WTC11 (cell line): ENCODE data around the gene SDHA. TPM values are rescaled to one million over a fixed set of nuclear protein-coding genes. Genes with fewer than 3 reads are reported as not detected.
"Not testable (repeated sequence)": the region's sequence is repeated elsewhere in the genome, so short reads cannot be mapped to it uniquely, and the experiment has no call there.

Source experiments
- ATAC-seq: fragments of 200-7000 bp; cut with Tn5 transposase; 2 replicates; pipeline ENCODE4 v1.10.0; 2021; ENCODE audit warnings: mild to moderate bottlenecking, moderate library complexity
- CTCF ChIA-PET: fragments of 300-600 bp; sonication (Branson Sonifier 250); formaldehyde crosslinking; loops from one replicate; lab custom pipeline; 2021; ENCODE audit warnings: antibody characterized with exemption; lab: Charles Lee
- POLR2A ChIA-PET: fragments of 350-600 bp; sonication (Branson Sonifier 250); formaldehyde crosslinking; loops from one replicate; lab custom pipeline; 2021; ENCODE audit warnings: antibody characterized with exemption; lab: Charles Lee
- DNase-seq: peaks from one replicate; pipeline ENCODE4 v3.0.0; 2021; ENCODE audit warnings: low spot score
- H3K27ac Mint-ChIP-seq: 2 replicates; pipeline ENCODE4 v1.8.0; 2021; ENCODE audit warnings: mixed read lengths
- H3K27me3 Mint-ChIP-seq: 2 replicates; pipeline ENCODE4 v1.8.0; 2021; ENCODE audit warnings: low read depth, mild to moderate bottlenecking, moderate library complexity, mixed read lengths
- H3K36me3 Mint-ChIP-seq: 2 replicates; pipeline ENCODE4 v1.8.0; 2021; ENCODE audit warnings: mixed read lengths
- H3K4me1 Mint-ChIP-seq: 2 replicates; pipeline ENCODE4 v1.8.0; 2022; ENCODE audit warnings: mixed read lengths
- H3K4me3 Mint-ChIP-seq: 2 replicates; pipeline ENCODE4 v1.8.0; 2021; ENCODE audit warnings: mild to moderate bottlenecking, moderate library complexity, mixed read lengths
- H3K9me3 Mint-ChIP-seq: 2 replicates; pipeline ENCODE4 v1.8.0; 2021; ENCODE audit warnings: mixed read lengths
- CBFB ChIP-seq: sonication (generic); formaldehyde crosslinking; IDR thresholded peaks from 2 replicates; pipeline ENCODE4 v1.8.1; 2022; ENCODE audit warnings: mild to moderate bottlenecking, low read depth, missing genetic modification reagents
- ETV6 ChIP-seq: sonication (generic); formaldehyde crosslinking; IDR thresholded peaks from 2 replicates; pipeline ENCODE4 v1.8.1; 2022; ENCODE audit warnings: mild to moderate bottlenecking, missing genetic modification reagents
- NFATC4 ChIP-seq: fragments of 250-450 bp; sonication (Bioruptor Pico); IDR thresholded peaks from 2 replicates; pipeline ENCODE4 v1.9.0; 2021; ENCODE audit warnings: mild to moderate bottlenecking
- NFYB ChIP-seq: sonication (generic); formaldehyde crosslinking; conservative IDR thresholded peaks from 2 replicates; pipeline ENCODE4 v1.8.0; 2022; ENCODE audit warnings: low read depth, missing genetic modification reagents
- NR1H2 ChIP-seq: sonication (generic); formaldehyde crosslinking; IDR thresholded peaks from 2 replicates; pipeline ENCODE4 v1.9.0; 2021; ENCODE audit warnings: mild to moderate bottlenecking, moderate library complexity, missing genetic modification reagents
- PRRX2 ChIP-seq: fragments of 250-450 bp; sonication (Bioruptor Pico); IDR thresholded peaks from 2 replicates; pipeline ENCODE4 v1.8.0; 2021; ENCODE audit warnings: mild to moderate bottlenecking
- RELA ChIP-seq: sonication (generic); formaldehyde crosslinking; IDR thresholded peaks from 2 replicates; pipeline ENCODE4 v1.8.1; 2022; ENCODE audit warnings: missing genetic modification reagents, mild to moderate bottlenecking, borderline replicate concordance
- RORB ChIP-seq: fragments of 250-450 bp; sonication (Bioruptor Pico); IDR thresholded peaks from 2 replicates; pipeline ENCODE4 v1.9.0; 2021; ENCODE audit warnings: mild to moderate bottlenecking
- SOX15 ChIP-seq: fragments of 250-450 bp; sonication (Bioruptor Pico); IDR thresholded peaks from 2 replicates; pipeline ENCODE4 v1.9.0; 2021; ENCODE audit warnings: mild to moderate bottlenecking
- SP1 ChIP-seq: sonication (generic); formaldehyde crosslinking; conservative IDR thresholded peaks from 2 replicates; pipeline ENCODE4 v1.8.1; 2022; ENCODE audit warnings: missing genetic modification reagents
- ZBTB21 ChIP-seq: sonication (generic); formaldehyde crosslinking; IDR thresholded peaks from 2 replicates; pipeline ENCODE4 v1.8.1; 2023; ENCODE audit warnings: mild to moderate bottlenecking, missing genetic modification reagents, borderline replicate concordance
- ZNF232 ChIP-seq: sonication (generic); formaldehyde crosslinking; IDR thresholded peaks from 2 replicates; pipeline ENCODE4 v1.8.0; 2022; ENCODE audit warnings: mild to moderate bottlenecking, missing genetic modification reagents
- ZNF263 ChIP-seq: sonication (generic); formaldehyde crosslinking; IDR thresholded peaks from 2 replicates; pipeline ENCODE4 v1.8.1; 2022; ENCODE audit warnings: low read depth, mild to moderate bottlenecking, moderate library complexity, missing genetic modification reagents
- ZNF396 ChIP-seq: fragments of 250-450 bp; sonication (Bioruptor Pico); IDR thresholded peaks from 2 replicates; pipeline ENCODE4 v1.8.0; 2021; ENCODE audit warnings: mild to moderate bottlenecking, moderate library complexity, borderline replicate concordance
- ZNF416 ChIP-seq: fragments of 250-450 bp; sonication (Bioruptor Pico); IDR thresholded peaks from 2 replicates; pipeline ENCODE4 v1.9.0; 2021; ENCODE audit warnings: mild to moderate bottlenecking, inconsistent platforms
- ZNF423 ChIP-seq: fragments of 250-450 bp; sonication (Bioruptor Pico); IDR thresholded peaks from 2 replicates; pipeline ENCODE4 v2.1.2; 2022; ENCODE audit warnings: mild to moderate bottlenecking, moderate library complexity
- total RNA-seq: library from RNA; stranded (reverse); gene quantifications from 3 replicates; pipeline ENCODE4 v1.2.3, GENCODE V29; 2021
- TF ChIP-seq, protein P1 (sequence below): sonication (generic); formaldehyde crosslinking; IDR thresholded peaks from 2 replicates; pipeline ENCODE4 v1.8.1; 2023; ENCODE audit warnings: mild to moderate bottlenecking, missing genetic modification reagents
- TF ChIP-seq, protein P2 (sequence below): sonication (generic); formaldehyde crosslinking; IDR thresholded peaks from 2 replicates; pipeline ENCODE4 v1.8.0; 2022; ENCODE audit warnings: missing genetic modification reagents
- TF ChIP-seq, protein P3 (sequence below): sonication (generic); formaldehyde crosslinking; IDR thresholded peaks from 2 replicates; pipeline ENCODE4 v1.8.1; 2022; ENCODE audit warnings: mild to moderate bottlenecking, missing genetic modification reagents, moderate library complexity, borderline replicate concordance
- TF ChIP-seq, protein P4 (sequence below): fragments of 200-600 bp; IDR thresholded peaks from 2 replicates; pipeline ENCODE4 v1.8.0; 2022; ENCODE audit warnings: antibody characterized with exemption
- TF ChIP-seq, protein P5 (sequence below): fragments of 250-450 bp; sonication (Bioruptor Pico); IDR thresholded peaks from 2 replicates; pipeline ENCODE4 v1.9.0; 2021; ENCODE audit warnings: mild to moderate bottlenecking
- TF ChIP-seq, protein P6 (sequence below): sonication (generic); formaldehyde crosslinking; IDR thresholded peaks from 2 replicates; pipeline ENCODE4 v1.8.0; 2023; ENCODE audit warnings: missing genetic modification reagents
- TF ChIP-seq, protein P7 (sequence below): sonication (generic); formaldehyde crosslinking; IDR thresholded peaks from 2 replicates; pipeline ENCODE4 v1.8.0; 2022; ENCODE audit warnings: mild to moderate bottlenecking, missing genetic modification reagents
- TF ChIP-seq, protein P8 (sequence below): fragments of 250-450 bp; sonication (Bioruptor Pico); IDR thresholded peaks from 2 replicates; pipeline ENCODE4 v1.9.0; 2021; ENCODE audit warnings: mild to moderate bottlenecking

Gene SDHA
- total RNA-seq, 1 experiment from 2014 or later: 145 TPM

DNA sequence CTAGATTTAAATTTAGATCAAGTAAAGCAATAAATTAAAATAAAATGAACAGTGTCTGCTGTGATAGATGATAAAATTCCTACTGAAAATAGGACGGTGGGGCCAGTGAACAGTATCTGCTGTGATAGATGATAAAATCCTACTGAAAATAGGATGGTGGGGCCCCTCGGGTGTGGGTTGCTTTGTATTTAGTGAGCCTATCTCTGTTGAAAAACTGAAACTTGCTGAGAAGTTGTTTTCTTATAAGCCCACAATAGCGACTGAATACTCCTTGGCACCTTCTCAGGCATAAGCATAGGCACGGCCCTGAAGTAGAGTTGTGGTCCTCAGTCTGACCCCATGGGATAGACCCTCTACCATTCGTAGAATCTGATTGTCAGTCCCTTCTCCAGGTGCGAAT is 5.7 kb downstream of the SDHA start (continued):
- TF ChIP-seq, protein P1, sequence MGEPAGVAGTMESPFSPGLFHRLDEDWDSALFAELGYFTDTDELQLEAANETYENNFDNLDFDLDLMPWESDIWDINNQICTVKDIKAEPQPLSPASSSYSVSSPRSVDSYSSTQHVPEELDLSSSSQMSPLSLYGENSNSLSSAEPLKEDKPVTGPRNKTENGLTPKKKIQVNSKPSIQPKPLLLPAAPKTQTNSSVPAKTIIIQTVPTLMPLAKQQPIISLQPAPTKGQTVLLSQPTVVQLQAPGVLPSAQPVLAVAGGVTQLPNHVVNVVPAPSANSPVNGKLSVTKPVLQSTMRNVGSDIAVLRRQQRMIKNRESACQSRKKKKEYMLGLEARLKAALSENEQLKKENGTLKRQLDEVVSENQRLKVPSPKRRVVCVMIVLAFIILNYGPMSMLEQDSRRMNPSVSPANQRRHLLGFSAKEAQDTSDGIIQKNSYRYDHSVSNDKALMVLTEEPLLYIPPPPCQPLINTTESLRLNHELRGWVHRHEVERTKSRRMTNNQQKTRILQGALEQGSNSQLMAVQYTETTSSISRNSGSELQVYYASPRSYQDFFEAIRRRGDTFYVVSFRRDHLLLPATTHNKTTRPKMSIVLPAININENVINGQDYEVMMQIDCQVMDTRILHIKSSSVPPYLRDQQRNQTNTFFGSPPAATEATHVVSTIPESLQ (CRISPR knock-in tag): no peak
- TF ChIP-seq ZNF263 (no peak), NFYB (CRISPR knock-in tag) (no peak), ZBTB21 (no peak), SOX15 (CRISPR knock-in tag) (no peak), NR1H2 (CRISPR knock-in tag) (no peak), RELA (CRISPR knock-in tag) (no peak)
- TF ChIP-seq, protein P2, sequence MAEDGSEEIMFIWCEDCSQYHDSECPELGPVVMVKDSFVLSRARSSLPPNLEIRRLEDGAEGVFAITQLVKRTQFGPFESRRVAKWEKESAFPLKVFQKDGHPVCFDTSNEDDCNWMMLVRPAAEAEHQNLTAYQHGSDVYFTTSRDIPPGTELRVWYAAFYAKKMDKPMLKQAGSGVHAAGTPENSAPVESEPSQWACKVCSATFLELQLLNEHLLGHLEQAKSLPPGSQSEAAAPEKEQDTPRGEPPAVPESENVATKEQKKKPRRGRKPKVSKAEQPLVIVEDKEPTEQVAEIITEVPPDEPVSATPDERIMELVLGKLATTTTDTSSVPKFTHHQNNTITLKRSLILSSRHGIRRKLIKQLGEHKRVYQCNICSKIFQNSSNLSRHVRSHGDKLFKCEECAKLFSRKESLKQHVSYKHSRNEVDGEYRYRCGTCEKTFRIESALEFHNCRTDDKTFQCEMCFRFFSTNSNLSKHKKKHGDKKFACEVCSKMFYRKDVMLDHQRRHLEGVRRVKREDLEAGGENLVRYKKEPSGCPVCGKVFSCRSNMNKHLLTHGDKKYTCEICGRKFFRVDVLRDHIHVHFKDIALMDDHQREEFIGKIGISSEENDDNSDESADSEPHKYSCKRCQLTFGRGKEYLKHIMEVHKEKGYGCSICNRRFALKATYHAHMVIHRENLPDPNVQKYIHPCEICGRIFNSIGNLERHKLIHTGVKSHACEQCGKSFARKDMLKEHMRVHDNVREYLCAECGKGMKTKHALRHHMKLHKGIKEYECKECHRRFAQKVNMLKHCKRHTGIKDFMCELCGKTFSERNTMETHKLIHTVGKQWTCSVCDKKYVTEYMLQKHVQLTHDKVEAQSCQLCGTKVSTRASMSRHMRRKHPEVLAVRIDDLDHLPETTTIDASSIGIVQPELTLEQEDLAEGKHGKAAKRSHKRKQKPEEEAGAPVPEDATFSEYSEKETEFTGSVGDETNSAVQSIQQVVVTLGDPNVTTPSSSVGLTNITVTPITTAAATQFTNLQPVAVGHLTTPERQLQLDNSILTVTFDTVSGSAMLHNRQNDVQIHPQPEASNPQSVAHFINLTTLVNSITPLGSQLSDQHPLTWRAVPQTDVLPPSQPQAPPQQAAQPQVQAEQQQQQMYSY (CRISPR knock-in tag): no peak
- TF ChIP-seq, protein P3, sequence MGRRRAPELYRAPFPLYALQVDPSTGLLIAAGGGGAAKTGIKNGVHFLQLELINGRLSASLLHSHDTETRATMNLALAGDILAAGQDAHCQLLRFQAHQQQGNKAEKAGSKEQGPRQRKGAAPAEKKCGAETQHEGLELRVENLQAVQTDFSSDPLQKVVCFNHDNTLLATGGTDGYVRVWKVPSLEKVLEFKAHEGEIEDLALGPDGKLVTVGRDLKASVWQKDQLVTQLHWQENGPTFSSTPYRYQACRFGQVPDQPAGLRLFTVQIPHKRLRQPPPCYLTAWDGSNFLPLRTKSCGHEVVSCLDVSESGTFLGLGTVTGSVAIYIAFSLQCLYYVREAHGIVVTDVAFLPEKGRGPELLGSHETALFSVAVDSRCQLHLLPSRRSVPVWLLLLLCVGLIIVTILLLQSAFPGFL: no peak
- TF ChIP-seq, protein P4, sequence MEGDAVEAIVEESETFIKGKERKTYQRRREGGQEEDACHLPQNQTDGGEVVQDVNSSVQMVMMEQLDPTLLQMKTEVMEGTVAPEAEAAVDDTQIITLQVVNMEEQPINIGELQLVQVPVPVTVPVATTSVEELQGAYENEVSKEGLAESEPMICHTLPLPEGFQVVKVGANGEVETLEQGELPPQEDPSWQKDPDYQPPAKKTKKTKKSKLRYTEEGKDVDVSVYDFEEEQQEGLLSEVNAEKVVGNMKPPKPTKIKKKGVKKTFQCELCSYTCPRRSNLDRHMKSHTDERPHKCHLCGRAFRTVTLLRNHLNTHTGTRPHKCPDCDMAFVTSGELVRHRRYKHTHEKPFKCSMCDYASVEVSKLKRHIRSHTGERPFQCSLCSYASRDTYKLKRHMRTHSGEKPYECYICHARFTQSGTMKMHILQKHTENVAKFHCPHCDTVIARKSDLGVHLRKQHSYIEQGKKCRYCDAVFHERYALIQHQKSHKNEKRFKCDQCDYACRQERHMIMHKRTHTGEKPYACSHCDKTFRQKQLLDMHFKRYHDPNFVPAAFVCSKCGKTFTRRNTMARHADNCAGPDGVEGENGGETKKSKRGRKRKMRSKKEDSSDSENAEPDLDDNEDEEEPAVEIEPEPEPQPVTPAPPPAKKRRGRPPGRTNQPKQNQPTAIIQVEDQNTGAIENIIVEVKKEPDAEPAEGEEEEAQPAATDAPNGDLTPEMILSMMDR: no peak
- TF ChIP-seq, protein P5, sequence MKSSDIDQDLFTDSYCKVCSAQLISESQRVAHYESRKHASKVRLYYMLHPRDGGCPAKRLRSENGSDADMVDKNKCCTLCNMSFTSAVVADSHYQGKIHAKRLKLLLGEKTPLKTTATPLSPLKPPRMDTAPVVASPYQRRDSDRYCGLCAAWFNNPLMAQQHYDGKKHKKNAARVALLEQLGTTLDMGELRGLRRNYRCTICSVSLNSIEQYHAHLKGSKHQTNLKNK (CRISPR knock-in tag): no peak

DNA sequence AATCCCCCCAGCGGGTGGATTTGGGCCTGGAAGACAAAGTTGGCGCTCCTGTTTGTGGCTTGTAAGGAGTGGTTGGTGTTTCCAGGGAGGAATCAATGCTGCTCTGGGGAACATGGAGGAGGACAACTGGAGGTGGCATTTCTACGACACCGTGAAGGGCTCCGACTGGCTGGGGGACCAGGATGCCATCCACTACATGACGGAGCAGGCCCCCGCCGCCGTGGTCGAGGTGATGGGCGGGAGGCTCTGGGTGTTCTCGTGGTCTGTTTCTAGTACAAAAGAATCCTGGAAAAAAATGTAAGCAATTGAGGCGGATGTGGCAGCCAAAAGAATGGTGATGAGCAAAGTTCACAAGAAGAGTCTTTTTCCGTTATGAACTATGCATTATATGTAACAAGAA is 7.2 kb downstream of the SDHA start:
- H3K27ac Mint-ChIP-seq: no peak overlapping the region
- no peaks in the 10 kb centered on the region for H3K27me3 Mint-ChIP-seq
- peaks cover 53% of the 10 kb centered on the region for H3K36me3 Mint-ChIP-seq
- POLR2A ChIA-PET: no interaction called here
- DNase-seq (no peak), ATAC-seq (no peak)
- no peak for TF ChIP-seq NFATC4
- TF ChIP-seq, protein P6, sequence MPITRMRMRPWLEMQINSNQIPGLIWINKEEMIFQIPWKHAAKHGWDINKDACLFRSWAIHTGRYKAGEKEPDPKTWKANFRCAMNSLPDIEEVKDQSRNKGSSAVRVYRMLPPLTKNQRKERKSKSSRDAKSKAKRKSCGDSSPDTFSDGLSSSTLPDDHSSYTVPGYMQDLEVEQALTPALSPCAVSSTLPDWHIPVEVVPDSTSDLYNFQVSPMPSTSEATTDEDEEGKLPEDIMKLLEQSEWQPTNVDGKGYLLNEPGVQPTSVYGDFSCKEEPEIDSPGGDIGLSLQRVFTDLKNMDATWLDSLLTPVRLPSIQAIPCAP: no peak
- TF ChIP-seq ZNF232 (CRISPR knock-in tag): no peak
- TF ChIP-seq ZNF416 (CRISPR knock-in tag): no peak
- no peak for TF ChIP-seq ZNF423
- TF ChIP-seq RORB (CRISPR knock-in tag): no peak
- TF ChIP-seq PRRX2 (CRISPR knock-in tag): no peak
- TF ChIP-seq ETV6 (CRISPR knock-in tag): no peak
- TF ChIP-seq, protein P7, sequence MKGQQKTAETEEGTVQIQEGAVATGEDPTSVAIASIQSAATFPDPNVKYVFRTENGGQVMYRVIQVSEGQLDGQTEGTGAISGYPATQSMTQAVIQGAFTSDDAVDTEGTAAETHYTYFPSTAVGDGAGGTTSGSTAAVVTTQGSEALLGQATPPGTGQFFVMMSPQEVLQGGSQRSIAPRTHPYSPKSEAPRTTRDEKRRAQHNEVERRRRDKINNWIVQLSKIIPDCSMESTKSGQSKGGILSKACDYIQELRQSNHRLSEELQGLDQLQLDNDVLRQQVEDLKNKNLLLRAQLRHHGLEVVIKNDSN (CRISPR knock-in tag): no peak
- no peak for TF ChIP-seq SP1 (CRISPR knock-in tag)
- no peak for TF ChIP-seq ZNF396
- TF ChIP-seq, protein P8, sequence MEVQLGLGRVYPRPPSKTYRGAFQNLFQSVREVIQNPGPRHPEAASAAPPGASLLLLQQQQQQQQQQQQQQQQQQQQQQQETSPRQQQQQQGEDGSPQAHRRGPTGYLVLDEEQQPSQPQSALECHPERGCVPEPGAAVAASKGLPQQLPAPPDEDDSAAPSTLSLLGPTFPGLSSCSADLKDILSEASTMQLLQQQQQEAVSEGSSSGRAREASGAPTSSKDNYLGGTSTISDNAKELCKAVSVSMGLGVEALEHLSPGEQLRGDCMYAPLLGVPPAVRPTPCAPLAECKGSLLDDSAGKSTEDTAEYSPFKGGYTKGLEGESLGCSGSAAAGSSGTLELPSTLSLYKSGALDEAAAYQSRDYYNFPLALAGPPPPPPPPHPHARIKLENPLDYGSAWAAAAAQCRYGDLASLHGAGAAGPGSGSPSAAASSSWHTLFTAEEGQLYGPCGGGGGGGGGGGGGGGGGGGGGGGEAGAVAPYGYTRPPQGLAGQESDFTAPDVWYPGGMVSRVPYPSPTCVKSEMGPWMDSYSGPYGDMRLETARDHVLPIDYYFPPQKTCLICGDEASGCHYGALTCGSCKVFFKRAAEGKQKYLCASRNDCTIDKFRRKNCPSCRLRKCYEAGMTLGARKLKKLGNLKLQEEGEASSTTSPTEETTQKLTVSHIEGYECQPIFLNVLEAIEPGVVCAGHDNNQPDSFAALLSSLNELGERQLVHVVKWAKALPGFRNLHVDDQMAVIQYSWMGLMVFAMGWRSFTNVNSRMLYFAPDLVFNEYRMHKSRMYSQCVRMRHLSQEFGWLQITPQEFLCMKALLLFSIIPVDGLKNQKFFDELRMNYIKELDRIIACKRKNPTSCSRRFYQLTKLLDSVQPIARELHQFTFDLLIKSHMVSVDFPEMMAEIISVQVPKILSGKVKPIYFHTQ (CRISPR knock-in tag): no peak
- no peak for TF ChIP-seq CBFB
- TF ChIP-seq SOX15 (CRISPR knock-in tag): no peak
- no peaks in the 10 kb centered on the region for H3K9me3 Mint-ChIP-seq
- no peak overlapping the region for H3K4me3 Mint-ChIP-seq
- H3K4me1 Mint-ChIP-seq: peaks cover 18% of the 10 kb centered on the region
- CTCF ChIA-PET: no interaction called here

DNA sequence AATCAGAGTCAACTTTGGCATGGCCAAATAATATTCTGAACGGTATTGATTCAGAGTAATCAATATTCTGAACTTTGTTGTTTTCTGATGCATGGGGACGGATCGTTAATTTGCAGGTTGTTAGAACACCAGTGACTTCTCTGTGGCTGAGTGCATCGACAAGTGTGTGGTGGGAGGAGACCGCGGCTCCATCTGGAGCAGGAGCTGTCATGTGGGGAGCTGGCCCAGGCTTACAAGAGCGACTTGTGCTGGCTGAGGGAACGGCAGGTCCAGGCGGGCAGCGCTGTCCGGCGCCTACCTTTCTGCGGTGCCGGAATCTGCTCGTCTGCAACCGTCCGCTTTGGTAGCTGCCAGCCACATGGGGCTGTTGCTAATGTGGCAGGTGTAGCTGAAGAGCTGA is 9.3 kb downstream of the SDHA start:
- H3K27ac Mint-ChIP-seq, DNase-seq, H3K4me1 Mint-ChIP-seq, H3K4me3 Mint-ChIP-seq, CTCF ChIA-PET, H3K9me3 Mint-ChIP-seq, POLR2A ChIA-PET, ATAC-seq, H3K27me3 Mint-ChIP-seq: not testable (repeated sequence)
- H3K36me3 Mint-ChIP-seq: peaks cover 68% of the 10 kb centered on the region
